GM12878 (cell line): ENCODE results near the gene SLC35F3. TPM values are rescaled to one million over a fixed set of nuclear protein-coding genes. Genes with fewer than 3 reads are reported as not detected.

Experiments
- ATAC-seq: fragments of 200-7000 bp; cut with Tn5 transposase; 3 replicates; pipeline ENCODE4 v1.9.1; 2020; ENCODE audit warnings: mild to moderate bottlenecking, moderate library complexity
- BruUV-seq: library from RNA; stranded (reverse); fragments of 400-500 nt; replicated peaks from 2 replicates; lab custom pipeline; 2021; lab: Mats Ljungman, UMichigan
- CTCF ChIA-PET: fragments of 300-600 bp; sonication (Branson Sonifier 250); formaldehyde crosslinking; extraction: SDS; loops from one replicate; lab custom pipeline; 2021; ENCODE audit warnings: inconsistent platforms; lab: Yijun Ruan, JAX
- POLR2A ChIA-PET: fragments of 350-600 bp; formaldehyde crosslinking; extraction: SDS; loops from one replicate; lab custom pipeline; 2021; ENCODE audit warnings: inconsistent platforms; lab: Charles Lee
- RAD21 ChIA-PET: fragments of 300-600 bp; sonication (Branson Sonifier 250); formaldehyde crosslinking; loops from one replicate; lab custom pipeline; 2023; ENCODE audit warnings: antibody characterized with exemption; ENCODE audit not compliant: unreplicated experiment; lab: Charles Lee
- SMC1A ChIA-PET: fragments of 300-600 bp; sonication (Branson Sonifier 250); formaldehyde crosslinking; loops from one replicate; lab custom pipeline; 2023; ENCODE audit not compliant: unreplicated experiment, uncharacterized antibody; lab: Charles Lee
- DNase-seq: peaks from one replicate; pipeline ENCODE4 v3.0.0-alpha.2; 2011; ENCODE audit warnings: low read depth, low spot score
- FAIRE-seq: peaks from 3 replicates; lab custom pipeline; 2011; peaks lifted over from hg19 to GRCh38; lab: Jason Lieb, UNC
- H2AFZ ChIP-seq: 2 replicates; pipeline ENCODE4 v1.6.0; 2011; ENCODE audit warnings: low read depth, low read length, control low read depth; ENCODE audit not compliant: control insufficient read depth
- H3K27ac ChIP-seq: 2 replicates; pipeline ENCODE4 v1.5.1; 2011; ENCODE audit warnings: control low read depth; ENCODE audit not compliant: control insufficient read depth, insufficient read depth
- H3K27me3 ChIP-seq, 2 experiments: replicated peaks in 1 of 2; 2 replicates each; pipeline versions ENCODE4 v1.6.0 to v1.6.1; 2011; ENCODE audit warnings: low read length in 1 of 2; ENCODE audit not compliant: control insufficient read depth in 2 of 2, insufficient read depth in 2 of 2
- H3K36me3 ChIP-seq, 2 experiments: 2 replicates each; pipeline ENCODE4 v1.5.1; 2011; ENCODE audit warnings: low read length in 1 of 2; ENCODE audit not compliant: control insufficient read depth in 2 of 2, insufficient read depth in 2 of 2
- H3K4me1 ChIP-seq: 2 replicates; pipeline ENCODE4 v1.6.1; 2011; ENCODE audit warnings: mild to moderate bottlenecking, low read length, moderate library complexity, mixed read lengths; ENCODE audit not compliant: control insufficient read depth, insufficient read depth
- H3K4me2 ChIP-seq: 2 replicates; pipeline ENCODE4 v1.6.0; 2011; ENCODE audit warnings: control low read depth; ENCODE audit not compliant: control insufficient read depth, insufficient read depth
- H3K4me3 ChIP-seq: fragments of 200-600 bp; sonication (generic); 2 replicates; pipeline ENCODE4 v1.5.1; 2016
- H3K79me2 ChIP-seq: 2 replicates; pipeline ENCODE4 v1.6.0; 2011; ENCODE audit warnings: low read length; ENCODE audit not compliant: control insufficient read depth, insufficient read depth
- H3K9ac ChIP-seq: 2 replicates; pipeline ENCODE4 v1.8.0; 2011; ENCODE audit warnings: low read length, control low read depth, mixed read lengths; ENCODE audit not compliant: control insufficient read depth, insufficient read depth
- H3K9me3 ChIP-seq: replicated peaks from 3 replicates; pipeline ENCODE4 v1.5.1; 2011; ENCODE audit warnings: mild to moderate bottlenecking, low read length; ENCODE audit not compliant: control insufficient read depth, insufficient read depth
- H4K20me1 ChIP-seq: 2 replicates; pipeline ENCODE4 v1.6.0; 2011; ENCODE audit not compliant: control insufficient read depth, insufficient read depth
- CBX5 ChIP-seq: sonication (generic); IDR thresholded peaks from 2 replicates; pipeline ENCODE4 v1.6.1; 2016; ENCODE audit warnings: low read depth, moderate library complexity, mild to moderate bottlenecking, inconsistent platforms
- CHD1 ChIP-seq: IDR thresholded peaks from 2 replicates; pipeline ENCODE4 v1.6.1; 2012; ENCODE audit warnings: low read depth, low read length, improper control_type of control experiment
- FOXK2 ChIP-seq: fragments of 450-650 bp; IDR thresholded peaks from 2 replicates; pipeline ENCODE4 v1.6.1; 2017; ENCODE audit warnings: mild to moderate bottlenecking, moderate library complexity
- HDAC2 ChIP-seq: fragments of 200-600 bp; sonication (generic); IDR thresholded peaks from 2 replicates; pipeline ENCODE4 v1.6.1; 2017
- HDGF ChIP-seq: fragments of 450-650 bp; IDR thresholded peaks from 2 replicates; pipeline ENCODE4 v1.6.1; 2016; ENCODE audit warnings: antibody characterized with exemption
- KAT2A ChIP-seq: conservative IDR thresholded peaks from 2 replicates; pipeline ENCODE4 v1.6.1; 2011; ENCODE audit warnings: low read depth, low read length; ENCODE audit not compliant: control insufficient read depth
- NBN ChIP-seq: fragments of 450-650 bp; IDR thresholded peaks from 2 replicates; pipeline ENCODE4 v1.6.1; 2016
- NFYA ChIP-seq: IDR thresholded peaks from 2 replicates; pipeline ENCODE4 v1.6.1; 2011; ENCODE audit warnings: low read depth, mild to moderate bottlenecking, low read length, improper control_type of control experiment, borderline replicate concordance
- SIX5 ChIP-seq: IDR thresholded peaks from 2 replicates; pipeline ENCODE4 v1.6.1; 2011; ENCODE audit warnings: mild to moderate bottlenecking, low read depth, low read length, moderate library complexity; ENCODE audit not compliant: severe bottlenecking
- TCF12 ChIP-seq: IDR thresholded peaks from 2 replicates; pipeline ENCODE4 v1.6.1; 2011; ENCODE audit warnings: low read depth, mild to moderate bottlenecking, low read length
- TCF7 ChIP-seq: IDR thresholded peaks from 2 replicates; pipeline ENCODE4 v1.6.1; 2014; ENCODE audit warnings: antibody characterized with exemption, borderline replicate concordance
- WRNIP1 ChIP-seq: IDR thresholded peaks from 2 replicates; pipeline ENCODE4 v1.6.1; 2011; ENCODE audit warnings: low read depth, low read length, improper control_type of control experiment, borderline replicate concordance
- ZNF207 ChIP-seq: fragments of 450-650 bp; IDR thresholded peaks from 2 replicates; pipeline ENCODE4 v1.6.1; 2014; ENCODE audit warnings: antibody characterized with exemption, mild to moderate bottlenecking, borderline replicate concordance
- ZNF217 ChIP-seq: fragments of 450-650 bp; IDR thresholded peaks from 2 replicates; pipeline ENCODE4 v1.6.1; 2017; ENCODE audit warnings: antibody characterized with exemption, mild to moderate bottlenecking
- ZNF384 ChIP-seq: IDR thresholded peaks from 2 replicates; pipeline ENCODE4 v1.6.1; 2012; ENCODE audit warnings: low read depth, mild to moderate bottlenecking, low read length, improper control_type of control experiment, borderline replicate concordance
- WGBS: methylation state at CpG from one replicate; pipeline ENCODE4 v1.1.6; 2016; ENCODE audit warnings: low lambda C conversion rate; ENCODE audit not compliant: insufficient replicate concordance, insufficient coverage; ENCODE audit errors: missing lambda C conversion rate; 5-methylcytosine and 5-hydroxymethylcytosine counted together
- in situ Hi-C: fragments of 300-500 bp; cut with MboI; formaldehyde crosslinking; loops from 9 replicates; pipeline ENCODE4 v1.14.3; 2018; ENCODE audit warnings: mixed read lengths
- intact Hi-C: fragments of 100-400 bp; cut with micrococcal nuclease; formaldehyde crosslinking; loops from one replicate; pipeline ENCODE4 v1.14.2; 2022; ENCODE audit not compliant: unreplicated experiment
- polyA plus RNA-seq, 11 experiments: library from polyadenylated mRNA; depleted of rRNA in 4 of 11; unstranded in 6 of 11; stranded (reverse) in 5 of 11; fragments of >200 nt; fragmentation: Nextera tagmentation in 4 of 11; fragmentation: Illumina TruSeq in 1 of 11; extraction: Ambion mirVana in 4 of 11; extraction: Trizol in 1 of 11; gene quantifications; 1 replicate in 1 of 11; 2 replicates in 10 of 11; pipeline versions ENCODE4 v1.2.1 to v1.2.3, GENCODE V29; 2011 to 2016; ENCODE audit warnings: inconsistent platforms in 2 of 11, missing spikeins in 2 of 11, low read depth in 1 of 11
- total RNA-seq, 4 experiments: library from RNA; depleted of rRNA in 3 of 4; stranded (reverse); fragments of >200 nt in 3 of 4; fragmentation: Illumina TruSeq in 1 of 4; extraction: Trizol in 1 of 4; gene quantifications; 2 replicates each; pipeline versions ENCODE4 v1.2.1 to v1.2.3, GENCODE V29; 2013 to 2021
- TF ChIP-seq, protein P1 (sequence below): fragments of 450-650 bp; IDR thresholded peaks from 2 replicates; pipeline ENCODE4 v1.6.1; 2016; ENCODE audit warnings: mild to moderate bottlenecking

The SLC35F3 gene
- total and polyA plus RNA-seq, 10 of the 15 experiments (the other 5 are each of a cell fraction or from before 2014, with no cell fraction given): 1.0 to 8.6 (median 5.7) TPM

DNA sequence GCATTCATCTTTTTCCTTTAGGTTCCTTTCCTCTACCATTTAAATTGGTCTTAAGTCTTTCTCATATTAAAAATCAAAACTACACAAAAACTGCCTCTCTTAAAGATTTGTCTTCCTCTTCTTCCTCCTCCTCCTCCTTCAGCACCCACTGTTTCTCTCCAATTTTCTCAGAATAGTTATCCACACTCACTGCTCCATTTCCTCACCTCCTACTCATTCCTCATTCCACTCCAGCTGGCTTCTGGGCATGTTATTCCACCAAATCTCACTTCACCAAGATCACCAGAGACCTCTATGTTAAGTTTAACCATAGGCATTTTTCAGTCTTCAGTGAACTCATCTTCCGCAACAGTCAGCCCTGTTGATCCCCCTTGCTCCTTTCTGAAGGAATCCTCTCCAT is 173.7 kb downstream of the SLC35F3 start:
- in situ Hi-C loops: no loop called here
- WGBS: 67% methylated on average over 1 of the region's 1 CpG
- Histone ChIP-seq H3K4me2 (no peak overlapping the region), H3K4me3 (no peak overlapping the region), H3K79me2 (no peaks in the 10 kb centered on the region), H3K4me1 (no peaks in the 10 kb centered on the region), H3K27ac (no peak overlapping the region), H3K36me3 (no peaks in the 10 kb centered on the region), H4K20me1 (no peaks in the 10 kb centered on the region), H3K9me3 (no peaks in the 10 kb centered on the region), H3K27me3 (no peaks in the 10 kb centered on the region), H2AFZ (no peak overlapping the region), H3K9ac (no peak overlapping the region)
- DNase-seq (no peak), ATAC-seq (no peak), FAIRE-seq (no peak)
- no TSS peak for BruUV-seq
- SMC1A ChIA-PET: no interaction called here
- RAD21 ChIA-PET: no interaction called here
- TF ChIP-seq, protein P1, sequence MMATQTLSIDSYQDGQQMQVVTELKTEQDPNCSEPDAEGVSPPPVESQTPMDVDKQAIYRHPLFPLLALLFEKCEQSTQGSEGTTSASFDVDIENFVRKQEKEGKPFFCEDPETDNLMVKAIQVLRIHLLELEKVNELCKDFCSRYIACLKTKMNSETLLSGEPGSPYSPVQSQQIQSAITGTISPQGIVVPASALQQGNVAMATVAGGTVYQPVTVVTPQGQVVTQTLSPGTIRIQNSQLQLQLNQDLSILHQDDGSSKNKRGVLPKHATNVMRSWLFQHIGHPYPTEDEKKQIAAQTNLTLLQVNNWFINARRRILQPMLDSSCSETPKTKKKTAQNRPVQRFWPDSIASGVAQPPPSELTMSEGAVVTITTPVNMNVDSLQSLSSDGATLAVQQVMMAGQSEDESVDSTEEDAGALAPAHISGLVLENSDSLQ: no peak
- TF ChIP-seq FOXK2: no peak
- no peak for TF ChIP-seq TCF12
- TF ChIP-seq ZNF207: no peak
- no peak for TF ChIP-seq WRNIP1
- TF ChIP-seq NFYA: no peak
- intact Hi-C loops: no loop called here
- POLR2A ChIA-PET: no interaction called here
- CTCF ChIA-PET: interaction anchor here (2.3 kb wide), 1 partner anchor 12 kb away, joined by 6 read pairs; no protein-coding TSS in a partner anchor

DNA sequence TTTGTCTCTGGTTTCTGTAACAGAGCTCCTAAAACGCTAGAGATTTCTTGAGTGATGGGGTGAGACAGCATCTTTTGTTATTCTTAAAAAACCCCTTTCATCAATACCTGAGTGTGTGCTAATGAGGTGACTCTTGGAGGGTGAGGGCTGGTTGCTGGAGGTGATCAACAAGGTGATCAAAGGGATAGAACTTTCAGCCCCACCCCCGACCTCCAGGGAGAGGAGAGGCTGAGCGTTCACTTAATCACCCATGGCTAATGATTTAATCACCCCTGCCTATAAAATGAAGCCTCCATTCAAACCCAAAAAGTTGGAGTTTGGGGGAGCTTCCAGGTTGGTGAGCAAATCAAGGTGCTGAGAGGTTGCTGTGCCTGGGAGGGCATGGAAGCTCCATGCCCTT is 175.4 kb downstream of the SLC35F3 start:
- SMC1A ChIA-PET: interaction anchor here (0.6 kb wide), 1 partner anchor 340 kb away, joined by 3 read pairs; no protein-coding TSS in a partner anchor
- Histone ChIP-seq H3K4me1 (no peaks in the 10 kb centered on the region), H3K4me2 (no peak overlapping the region), H4K20me1 (no peaks in the 10 kb centered on the region), H3K27ac (no peak overlapping the region), H3K4me3 (no peak overlapping the region), H3K79me2 (no peaks in the 10 kb centered on the region), H3K9ac (no peak overlapping the region), H3K27me3 (no peaks in the 10 kb centered on the region), H3K36me3 (no peaks in the 10 kb centered on the region), H2AFZ (no peak overlapping the region), H3K9me3 (no peaks in the 10 kb centered on the region)
- intact Hi-C loops: no loop called here
- no peak for ATAC-seq
- CTCF ChIA-PET: interaction anchor here (2.3 kb wide), 1 partner anchor 14 kb away, joined by 6 read pairs; no protein-coding TSS in a partner anchor
- WGBS: 14% methylated on average over 3 of the region's 3 CpGs
- TF ChIP-seq CHD1: no peak
- no peak for TF ChIP-seq SIX5
- no peak for TF ChIP-seq HDGF
- TF ChIP-seq TCF7: no peak
- no peak for TF ChIP-seq NBN
- TF ChIP-seq KAT2A: no peak
- TF ChIP-seq ZNF384: no peak
- TF ChIP-seq CBX5: no peak
- no peak for TF ChIP-seq HDAC2
- TF ChIP-seq ZNF217: no peak
- in situ Hi-C loops: no loop called here
- FAIRE-seq: no peak
- POLR2A ChIA-PET: no interaction called here
- RAD21 ChIA-PET: no interaction called here
- no peak for DNase-seq
- BruUV-seq: no TSS peak
